ENCODE results near the gene EEF1AKMT1.
"Not testable (repeated sequence)": the region's sequence is repeated elsewhere in the genome, so short reads cannot be mapped to it uniquely, and the experiment has no call there.

EEF1AKMT1 gene

DNA sequence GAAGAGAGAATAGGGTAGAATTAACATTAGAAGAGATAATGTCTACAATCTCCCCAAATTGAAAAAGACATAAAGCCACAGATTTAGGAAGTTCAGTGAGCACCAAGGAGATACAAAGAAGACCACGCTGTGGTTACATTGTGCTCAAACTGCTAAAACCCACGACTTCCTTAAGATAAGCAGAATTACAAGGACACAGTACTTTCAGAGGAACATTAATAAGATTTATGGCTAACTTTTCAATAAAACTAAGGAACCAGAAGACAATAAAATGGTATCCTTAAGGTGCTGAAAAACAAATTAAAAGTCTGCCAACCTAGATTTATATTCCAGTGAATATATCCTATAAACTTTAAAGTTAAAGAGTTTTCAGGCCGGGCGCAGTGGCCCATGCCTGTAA, 77.7 kb downstream of the EEF1AKMT1 start:
- DNase-seq (ENCODE audit: low read depth in 2 of 2): no peak

GRCh38 chr13:20691616-20692015, 82.1 kb downstream of the EEF1AKMT1 start:
- DNase-seq (ENCODE audit: low read depth in 2 of 2): no peak

DNA sequence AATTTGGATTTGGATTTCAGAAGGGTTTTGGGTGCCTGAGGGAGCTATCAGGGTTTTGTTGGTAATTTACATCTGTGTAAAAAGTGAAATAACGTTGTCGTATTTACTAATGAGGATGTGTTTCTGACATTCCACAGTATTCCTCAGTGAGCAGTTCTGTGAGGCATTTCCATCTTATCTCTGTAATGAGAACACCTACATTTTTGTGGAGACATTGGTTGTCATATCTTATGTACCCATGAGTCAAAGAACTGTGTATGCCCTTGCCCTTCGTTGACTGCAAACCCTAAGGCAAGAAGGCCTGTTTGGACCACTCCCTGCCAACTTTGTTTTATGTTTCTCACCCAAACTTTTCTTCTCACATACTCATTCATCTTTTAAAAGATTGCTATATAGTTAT, 84.5 kb downstream of the EEF1AKMT1 start:
- no peak for DNase-seq (ENCODE audit: low read depth in 2 of 2)

DNA sequence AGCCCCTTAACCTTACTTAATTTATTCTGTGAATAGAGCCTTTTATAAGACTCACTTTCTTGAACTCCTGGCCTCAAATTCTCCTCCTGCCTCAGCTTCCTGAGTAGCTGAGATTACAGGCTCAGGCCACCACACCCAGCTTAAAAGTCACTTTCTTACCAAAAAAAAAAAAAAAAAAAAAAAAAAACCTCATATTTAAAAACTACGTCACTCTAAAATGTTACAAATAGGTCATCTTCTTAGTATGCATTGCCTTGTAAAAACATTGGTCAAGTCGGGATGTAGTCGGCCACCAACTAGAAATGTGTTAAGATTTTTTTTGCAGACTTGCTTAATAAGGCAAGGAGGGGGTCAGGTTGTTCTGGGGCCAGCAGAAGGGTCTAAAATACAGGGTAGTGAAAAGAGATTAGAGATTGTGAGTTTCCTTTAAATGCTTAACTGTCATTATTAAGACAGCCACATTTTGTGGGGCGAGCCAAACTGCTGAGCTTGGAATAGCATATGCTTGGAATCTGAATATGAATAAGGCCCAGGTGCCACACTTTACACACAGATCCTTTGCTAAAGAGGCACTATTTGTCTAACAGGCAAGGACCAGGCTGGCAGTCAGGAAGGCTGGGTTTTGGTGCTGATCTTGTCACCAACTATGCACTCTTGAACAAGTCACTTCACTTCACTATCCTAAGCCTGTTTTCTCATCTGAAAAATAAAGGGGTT, 86.7 kb downstream of the EEF1AKMT1 start:
- no peak for DNase-seq (ENCODE audit: low read depth in 2 of 2)

DNA sequence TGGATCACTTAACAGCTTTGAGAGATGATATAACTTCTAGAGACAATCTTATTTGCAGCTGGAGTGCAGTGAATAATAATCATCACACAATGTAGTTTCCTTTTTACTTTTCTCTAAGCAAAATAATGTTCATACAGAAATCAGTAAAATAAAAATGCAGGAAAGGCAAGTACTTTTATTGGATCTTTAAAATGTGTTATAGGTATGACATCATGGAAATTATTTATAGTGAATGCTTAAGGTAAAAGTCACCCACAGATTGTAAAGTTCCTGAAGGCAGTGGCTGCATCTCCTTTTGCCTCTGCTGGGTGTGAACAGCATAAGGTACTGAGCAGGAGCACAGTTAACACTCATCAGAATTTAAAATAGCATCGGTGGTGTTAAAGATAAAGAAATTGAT, 87.6 kb downstream of the EEF1AKMT1 start:
- DNase-seq (ENCODE audit: low read depth in 2 of 2): no peak

DNA sequence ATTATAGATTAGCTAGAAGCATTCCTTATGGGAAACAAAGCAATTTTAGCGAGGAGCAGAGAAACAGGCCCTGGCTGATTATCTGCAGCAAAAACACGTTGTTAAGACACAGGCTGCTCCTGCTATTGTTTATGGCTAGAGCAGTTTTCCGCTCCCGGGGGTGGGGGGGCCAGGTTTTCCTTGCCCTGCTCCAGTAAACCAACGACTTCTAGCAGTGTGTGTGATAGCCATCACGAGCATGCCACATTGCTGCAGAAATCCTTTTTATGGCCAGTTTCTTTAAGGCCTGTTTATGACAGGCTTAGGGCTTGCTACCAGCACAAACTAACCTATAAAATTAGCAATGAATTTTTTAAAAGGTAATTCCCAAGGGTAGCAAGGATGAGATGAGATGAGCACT, 88.7 kb downstream of the EEF1AKMT1 start:
- no peak for DNase-seq (ENCODE audit: low read depth in 2 of 2)

DNA sequence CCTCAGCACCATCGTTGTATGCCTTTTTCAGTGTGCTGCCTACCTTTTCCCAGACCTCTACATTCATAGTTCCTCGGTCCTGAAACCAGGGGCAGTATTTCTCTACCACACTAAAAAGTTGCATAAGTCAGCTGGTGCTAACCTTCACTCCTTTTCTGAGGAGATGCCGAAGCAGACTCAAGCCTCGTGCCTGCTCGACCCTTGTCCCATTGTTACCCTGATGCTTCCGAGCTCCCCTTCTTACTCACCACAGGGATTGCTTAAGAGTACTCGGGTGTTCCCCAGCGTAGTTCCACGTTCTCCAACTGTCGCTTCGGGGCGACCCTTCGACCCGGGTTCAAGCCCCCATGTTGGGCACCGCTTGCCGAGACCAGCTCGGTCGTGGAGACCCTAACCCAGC, 89.2 kb downstream of the EEF1AKMT1 start:
- DNase-seq (ENCODE audit: low read depth in 2 of 2): no peak

DNA sequence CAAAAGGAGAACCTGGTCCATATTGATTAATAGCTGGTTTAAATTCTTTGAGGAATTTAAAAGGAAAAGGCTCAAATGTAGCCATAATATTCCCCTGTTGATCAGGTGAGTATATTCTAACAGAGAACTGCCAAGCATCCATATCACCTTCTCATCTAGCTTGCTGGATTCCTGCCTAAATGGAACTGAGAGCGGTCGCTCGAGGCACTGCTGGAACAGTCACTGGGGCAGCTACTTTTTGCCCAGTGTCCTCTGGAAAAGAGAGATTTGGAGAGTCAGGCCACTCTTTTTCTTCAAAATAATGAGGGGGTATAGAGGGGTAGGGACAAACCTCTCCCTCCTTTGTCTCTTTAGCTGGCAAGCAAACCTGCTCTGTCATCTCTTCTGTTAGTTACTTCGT, 89.7 kb downstream of the EEF1AKMT1 start:
- no peak for DNase-seq (ENCODE audit: low read depth in 2 of 2)

- no peak for DNase-seq (ENCODE audit: low read depth in 2 of 2)
These were observed 91.7 kb downstream of the EEF1AKMT1 start for GRCh38 chr13:20682061-20682460.

DNA sequence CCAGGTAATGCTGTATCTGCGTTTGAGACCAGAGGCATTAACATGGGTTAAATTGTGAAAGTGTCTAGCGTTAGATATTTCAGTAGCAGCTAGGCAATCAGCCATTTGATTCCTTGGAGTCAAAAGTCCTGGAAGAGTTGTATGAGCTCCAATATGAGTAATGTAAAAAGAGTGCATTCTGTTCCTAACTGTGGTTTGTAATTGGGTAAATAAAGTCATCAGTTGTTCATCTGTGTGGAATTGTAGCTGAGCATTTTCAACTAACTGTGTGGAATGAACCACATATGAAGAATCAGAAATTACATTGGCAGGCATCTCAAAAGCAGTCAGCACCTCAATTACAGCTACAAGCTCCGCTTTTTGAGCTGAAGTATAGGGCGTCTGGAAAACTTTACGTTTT, 92.3 kb downstream of the EEF1AKMT1 start:
- not testable (repeated sequence) for DNase-seq (ENCODE audit: low read depth in 2 of 2)

DNA sequence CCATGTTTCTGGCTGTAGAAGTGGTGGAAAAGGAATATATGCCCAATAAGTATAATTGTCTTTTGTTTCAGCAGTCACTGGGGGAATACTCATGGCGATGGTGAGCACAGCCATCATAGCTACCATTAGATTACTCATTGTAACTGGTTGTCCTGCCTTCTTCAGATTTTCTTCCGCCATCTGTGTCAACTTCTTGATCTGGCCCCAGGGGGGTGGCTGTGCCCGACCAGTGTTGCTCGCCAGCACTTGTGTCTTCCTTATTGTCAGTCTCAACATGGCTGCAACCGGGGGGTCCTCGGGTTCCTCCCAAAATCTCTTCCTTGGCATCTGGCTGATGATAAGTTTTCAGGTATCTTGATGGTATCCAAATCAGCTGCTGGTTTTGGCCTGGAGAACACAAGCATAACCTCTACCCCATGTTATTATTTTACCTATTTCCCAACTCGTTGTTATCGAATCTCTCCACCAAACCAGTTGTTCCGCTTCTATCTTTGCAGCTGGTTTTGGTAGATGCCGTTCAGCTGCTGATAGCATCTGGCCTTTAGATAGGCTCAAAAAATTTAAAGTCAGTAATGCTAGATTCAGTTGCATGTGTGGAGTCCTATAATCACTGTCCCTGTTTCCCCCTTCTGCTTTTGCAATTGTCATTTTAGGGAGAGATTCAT, 93.2 kb downstream of the EEF1AKMT1 start:
- DNase-seq (ENCODE audit: low read depth in 2 of 2): no peak

GRCh38 chr13:20679879-20680278, 93.9 kb downstream of the EEF1AKMT1 start:
- no peak for DNase-seq (ENCODE audit: low read depth in 2 of 2)
